HG03039 (cell line): ENCODE results near the gene CABP7.

Experiments used
- ATAC-seq: cut with Tn5 transposase; IDR thresholded peaks from one replicate; pipeline ENCODE4 v1.9.1; 2021; ENCODE audit warnings: mild to moderate bottlenecking, moderate library complexity; ENCODE audit not compliant: unreplicated experiment

Gene CABP7

DNA sequence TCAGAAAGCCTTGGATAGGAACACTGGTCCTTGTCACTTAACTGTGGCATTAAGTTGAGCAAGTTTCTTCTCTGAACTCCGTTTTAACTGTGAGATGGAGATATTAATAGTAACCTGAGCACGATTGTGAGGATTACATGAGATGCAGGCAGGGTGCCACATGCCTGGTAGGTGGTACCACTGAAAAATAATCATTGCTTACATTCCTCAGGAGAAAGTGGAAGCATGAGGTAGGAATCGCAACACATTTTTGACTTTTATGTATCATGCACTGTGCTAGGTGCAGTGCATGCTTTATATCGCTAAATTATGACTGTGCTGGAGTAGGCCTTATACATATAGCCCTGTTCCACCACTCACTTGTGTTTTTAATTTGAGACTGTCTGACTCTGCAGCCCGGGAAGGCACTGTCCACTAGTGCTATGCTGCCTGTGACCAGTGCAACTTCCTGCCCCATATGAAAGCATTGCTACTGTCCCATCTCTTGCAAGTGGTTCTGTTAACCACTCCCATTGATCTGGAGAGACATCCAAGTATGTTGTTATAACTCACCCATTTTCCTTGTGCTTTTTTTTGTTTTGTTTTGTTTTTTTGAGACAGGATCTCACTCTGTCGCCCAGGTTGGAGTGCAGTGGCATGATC, 48.4 kb downstream of the CABP7 start:
- no peak for ATAC-seq

DNA sequence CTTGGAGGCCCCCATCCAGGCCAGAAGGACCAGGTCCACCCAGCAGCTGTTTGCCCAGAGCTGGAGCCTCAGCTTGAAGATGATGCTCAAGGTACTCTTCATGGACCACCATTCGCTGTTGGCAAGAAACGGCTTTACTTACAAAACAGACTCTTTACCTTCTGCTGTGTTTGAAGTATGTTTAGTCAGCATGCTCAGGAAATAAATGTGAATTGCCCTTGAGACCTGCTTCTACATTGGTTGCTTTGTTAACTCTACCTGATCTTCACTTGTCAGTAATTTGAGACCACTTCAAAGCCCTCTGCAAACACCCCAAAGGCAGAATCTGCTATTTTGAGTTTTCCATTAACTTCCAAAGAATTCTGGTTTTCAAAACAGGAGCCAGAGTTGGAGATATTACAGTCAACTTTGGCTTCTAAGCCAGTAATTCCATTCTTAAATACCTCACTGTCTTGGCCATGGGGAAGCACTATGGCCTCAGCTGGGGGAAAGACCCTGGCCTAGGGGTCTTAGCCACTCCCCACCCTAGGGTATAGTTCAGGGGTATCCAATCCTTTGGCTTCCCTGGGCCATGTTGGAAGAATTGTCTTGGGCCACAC, 50.0 kb downstream of the CABP7 start:
- ATAC-seq, result no peak

DNA sequence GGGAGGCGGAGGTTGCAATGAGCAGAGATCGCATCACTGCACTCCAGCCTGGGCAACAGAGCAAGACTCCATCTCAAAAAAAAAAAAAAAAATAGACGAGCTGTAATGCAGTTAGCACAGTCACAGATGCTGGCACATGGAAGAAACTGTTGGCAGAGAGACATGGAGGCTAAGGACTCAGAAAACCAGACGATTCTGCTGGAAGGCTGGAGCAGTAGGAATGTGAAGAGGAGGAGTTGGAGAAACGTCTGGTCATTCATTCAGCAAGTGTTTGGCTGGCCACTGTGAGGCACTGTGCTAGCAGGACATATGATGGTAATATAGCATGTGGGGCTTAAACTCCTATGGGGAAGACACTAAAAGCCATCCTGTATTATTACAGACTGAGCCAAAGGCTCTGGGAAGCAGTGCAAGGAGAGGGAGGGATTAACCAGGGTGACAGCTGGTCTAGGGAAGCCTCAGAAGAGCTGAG, 52.4 kb downstream of the CABP7 start:
- no peak for ATAC-seq

DNA sequence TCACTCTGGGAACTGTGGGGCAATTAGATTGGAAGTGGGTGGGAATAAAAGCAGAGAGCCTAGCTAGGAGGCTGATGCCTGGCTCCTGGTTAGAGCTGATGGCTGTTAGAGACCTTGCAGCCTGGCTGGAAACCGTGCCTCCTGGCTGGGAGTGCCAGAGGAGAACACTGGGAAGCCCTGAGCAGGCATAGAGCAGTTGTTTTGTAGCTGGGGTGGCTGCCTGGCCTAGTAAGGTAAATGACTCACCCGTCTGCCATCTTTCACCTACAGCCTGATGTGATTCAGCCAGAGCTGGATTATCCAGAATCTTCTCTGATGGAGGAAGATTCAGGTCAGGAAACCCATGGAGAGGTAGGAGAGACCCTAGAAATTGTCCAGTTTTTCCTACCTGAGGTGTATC, 53.4 kb downstream of the CABP7 start:
- ATAC-seq, result no peak

DNA sequence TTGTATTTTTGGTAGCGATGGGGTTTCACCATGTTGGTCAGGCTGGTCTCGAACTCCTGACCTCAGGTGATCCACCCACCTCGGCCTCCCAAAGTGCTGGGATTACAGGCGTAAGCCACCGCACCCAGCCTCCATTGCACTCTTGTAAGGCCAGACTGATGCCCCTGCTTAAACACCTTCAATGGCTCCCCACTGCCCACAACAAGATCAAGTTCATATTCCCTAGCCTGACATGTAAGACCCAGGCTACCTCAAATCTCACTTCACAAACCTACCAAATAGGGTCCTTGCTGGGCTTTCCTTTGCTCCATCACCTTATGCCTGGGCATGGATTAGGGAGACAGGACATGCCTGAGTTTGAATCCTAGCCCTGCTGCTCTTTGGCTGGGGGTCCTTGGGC, 60.4 kb downstream of the CABP7 start:
- no peak for ATAC-seq

DNA sequence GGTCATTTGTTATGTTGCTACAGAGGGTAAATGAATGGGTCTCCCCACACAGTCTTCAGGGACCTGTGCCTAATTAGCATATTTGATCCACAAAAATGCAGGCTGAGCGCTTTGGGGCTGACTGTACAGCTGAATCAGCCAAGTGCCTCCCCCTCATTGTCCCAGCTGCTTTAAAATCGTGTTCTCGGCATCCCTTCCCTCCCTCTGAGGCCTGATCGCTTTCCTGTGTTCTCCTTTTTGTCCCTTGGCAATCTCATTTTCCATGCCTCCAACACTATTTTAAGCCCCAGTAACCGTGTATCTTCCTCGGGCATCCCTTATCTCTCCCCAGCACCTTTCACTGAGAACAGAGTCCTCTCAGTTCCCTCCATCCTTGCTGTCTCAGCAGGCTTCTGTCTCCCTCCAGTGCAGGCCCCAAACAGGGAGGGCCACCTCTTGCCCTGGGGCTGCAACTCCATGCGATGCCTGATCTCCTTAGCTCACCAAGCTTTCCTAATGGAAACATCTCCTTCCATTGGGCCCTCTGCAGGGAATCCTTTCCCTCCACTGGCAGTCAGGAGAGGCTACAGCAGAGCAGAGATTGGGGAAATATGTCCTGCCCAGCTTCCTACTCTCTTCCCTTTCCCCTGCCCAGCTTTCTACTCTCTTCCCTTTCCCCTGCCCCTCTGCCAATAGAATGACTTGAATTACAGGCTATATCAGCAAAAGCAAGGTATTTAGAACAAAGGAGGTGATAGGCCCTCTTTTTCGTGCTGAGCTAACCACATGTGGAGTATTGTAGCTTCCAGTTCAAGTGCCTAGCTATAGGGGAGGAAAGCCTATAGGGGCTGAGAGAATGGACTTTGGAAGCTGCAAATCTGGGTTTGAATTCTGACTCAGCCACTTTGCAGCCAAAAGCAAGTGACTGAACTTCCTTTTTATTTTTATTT, 61.2 kb downstream of the CABP7 start:
- no peak for ATAC-seq
